ENCODE data around the gene NET1.
A peak's percentile ranks its signal among the peaks of the same experiment; 100 is the strongest.

The NET1 gene

DNA sequence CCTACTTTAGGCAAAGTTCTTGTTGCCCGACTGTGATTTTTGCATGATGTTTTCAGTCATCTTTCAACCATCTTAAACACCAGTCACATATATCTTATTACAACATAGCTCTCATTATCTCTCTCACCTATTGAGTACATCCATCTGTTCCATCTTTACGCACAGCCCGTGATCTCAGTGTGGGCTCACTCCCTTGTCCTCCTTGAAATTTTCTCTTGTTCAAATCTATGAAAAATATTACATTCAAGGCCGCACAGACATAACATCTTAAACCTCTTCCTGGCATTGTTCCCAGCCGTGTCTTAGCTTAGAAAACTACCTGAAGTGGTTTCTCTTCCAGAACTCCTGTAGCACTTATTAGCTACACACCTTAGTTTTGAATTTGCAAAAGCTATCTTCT lies 32.6 kb downstream of the NET1 start:
- DNase-seq = no peak

DNA sequence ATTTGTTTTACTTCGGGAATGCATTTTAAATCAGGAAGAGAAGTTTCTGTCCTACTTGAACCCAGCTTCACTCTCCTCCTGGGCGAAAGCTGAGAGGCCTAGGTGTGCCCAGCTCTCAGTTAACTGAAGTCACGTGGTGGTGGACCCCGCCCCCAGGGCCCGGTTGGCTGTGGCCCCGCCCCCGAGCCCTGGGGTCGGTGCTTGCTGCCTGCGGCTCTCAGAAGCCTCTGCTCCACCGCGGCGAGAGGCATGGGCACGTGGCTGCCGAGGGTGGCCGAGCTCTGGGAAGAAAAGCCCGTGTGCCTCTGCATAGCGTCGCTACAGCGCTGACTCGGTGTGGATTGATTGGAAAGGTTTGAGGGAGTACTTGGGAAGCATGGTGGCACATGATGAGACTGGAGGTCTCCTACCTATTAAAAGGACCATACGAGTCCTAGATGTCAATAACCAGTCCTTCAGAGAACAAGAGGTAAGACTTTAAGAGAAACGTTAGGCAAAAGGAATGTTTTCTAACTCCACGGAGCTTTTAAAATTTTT lies 34.1 kb downstream of the NET1 start:
- DNase-seq = peak; percentile 68

DNA sequence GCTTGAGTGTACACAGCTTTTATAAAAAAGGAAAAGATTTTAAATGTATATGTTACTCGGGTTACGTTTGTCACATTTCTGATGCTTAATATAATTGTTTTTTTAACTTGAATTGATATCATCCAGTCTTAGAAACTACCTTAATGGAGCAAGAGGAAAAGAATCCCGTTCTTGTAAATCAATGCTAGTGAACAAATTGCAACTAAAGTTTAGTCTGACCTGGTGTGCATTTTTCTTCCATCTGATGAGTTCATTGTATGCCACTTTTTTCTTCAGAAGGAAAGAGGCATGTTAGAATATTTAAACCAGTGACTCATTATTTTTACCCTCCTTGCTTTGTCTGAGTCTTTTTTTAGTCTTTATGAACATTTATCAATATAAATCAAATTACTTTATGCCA lies 34.7 kb downstream of the NET1 start:
- DNase-seq = no peak

DNA sequence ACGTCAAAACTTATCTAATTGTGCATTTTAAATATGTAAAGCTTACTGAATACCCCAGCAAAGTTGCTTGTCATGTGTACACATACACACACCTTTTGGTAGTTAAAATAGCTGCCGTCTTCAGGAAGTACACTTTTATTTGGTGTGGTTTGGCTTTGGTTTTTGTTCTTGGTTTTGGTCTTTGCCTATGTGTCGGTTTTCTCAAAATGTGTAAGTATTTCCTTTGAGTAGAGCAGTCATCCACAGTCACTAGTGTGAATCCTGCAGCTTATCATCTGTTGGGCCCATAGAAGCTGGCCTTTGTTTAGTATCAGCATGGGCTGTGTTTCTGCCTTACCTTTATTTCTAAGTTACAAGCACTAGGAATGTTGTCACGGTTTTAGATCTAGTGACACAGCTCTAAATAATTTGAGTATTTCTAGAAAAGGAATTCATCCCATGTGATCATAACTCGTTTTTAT lies 35.3 kb downstream of the NET1 start:
- DNase-seq = no peak

DNA sequence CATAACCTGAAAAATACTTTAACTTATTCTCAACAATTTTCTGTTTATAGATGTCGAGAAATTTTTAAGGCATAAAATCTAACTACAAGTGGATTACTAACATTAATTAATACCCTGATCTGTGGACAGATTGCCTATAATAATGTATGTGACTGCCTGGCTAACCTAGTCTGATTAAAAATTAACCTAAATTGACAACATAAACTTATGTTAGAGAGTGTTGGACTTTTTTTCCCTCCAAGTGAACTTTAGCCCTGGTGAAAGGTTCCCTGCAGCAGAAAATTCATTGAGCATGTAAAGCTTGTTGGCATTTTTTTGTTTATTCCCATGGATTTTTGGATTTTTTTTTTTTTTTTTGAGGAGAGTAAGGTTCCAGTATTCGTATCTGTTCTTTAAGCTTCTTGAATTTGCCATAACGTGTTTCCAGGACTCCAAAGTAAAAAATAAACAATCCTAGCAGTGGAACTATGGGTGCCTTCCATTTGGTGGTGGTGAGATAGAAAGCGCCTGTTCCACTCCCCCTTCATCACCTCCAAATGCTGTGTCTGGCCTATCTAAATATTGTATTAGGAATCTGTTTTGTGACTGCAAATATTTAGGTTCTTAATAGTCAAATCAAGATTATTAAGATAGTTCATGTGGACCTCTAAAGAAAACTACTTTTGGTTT lies 36.1 kb downstream of the NET1 start:
- no peak for DNase-seq

DNA sequence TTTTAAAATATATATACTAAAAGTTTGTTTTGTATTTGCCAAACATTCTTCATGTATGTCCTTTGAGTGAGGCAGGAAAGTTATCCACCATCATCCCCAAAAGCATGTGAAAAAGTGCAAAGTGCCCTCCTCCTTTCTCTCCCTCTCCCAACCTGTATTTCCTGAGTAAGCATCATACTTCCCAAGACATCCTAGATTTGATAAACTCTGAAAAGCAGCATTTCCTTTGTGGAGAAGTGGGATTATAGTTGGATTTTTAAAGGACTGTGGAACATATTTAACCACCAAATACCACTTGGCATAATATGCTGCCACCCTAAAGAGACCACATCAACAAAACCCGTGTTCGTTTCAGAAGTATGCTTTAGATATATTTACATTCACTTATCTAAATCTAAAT lies 36.9 kb downstream of the NET1 start:
- no peak for DNase-seq

DNA sequence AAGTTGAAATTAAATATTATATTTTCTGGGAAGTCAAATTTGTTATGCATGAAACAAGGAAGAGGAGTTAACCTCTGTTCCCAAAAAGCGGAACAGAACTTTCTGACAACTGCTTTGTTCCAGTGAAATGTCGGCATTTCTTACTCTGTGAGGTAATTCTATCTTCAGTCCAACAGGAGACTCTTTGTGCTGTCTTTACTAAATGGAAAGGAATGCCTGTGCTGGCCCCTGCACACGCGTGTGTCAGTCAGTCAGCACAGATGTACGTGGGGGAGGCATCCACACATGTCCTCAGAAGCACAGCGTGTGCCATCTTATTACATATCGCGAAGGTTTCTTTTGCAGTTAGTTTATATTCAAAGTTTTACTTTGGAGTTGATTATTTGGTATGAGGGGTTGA lies 37.5 kb downstream of the NET1 start:
- DNase-seq = no peak

DNA sequence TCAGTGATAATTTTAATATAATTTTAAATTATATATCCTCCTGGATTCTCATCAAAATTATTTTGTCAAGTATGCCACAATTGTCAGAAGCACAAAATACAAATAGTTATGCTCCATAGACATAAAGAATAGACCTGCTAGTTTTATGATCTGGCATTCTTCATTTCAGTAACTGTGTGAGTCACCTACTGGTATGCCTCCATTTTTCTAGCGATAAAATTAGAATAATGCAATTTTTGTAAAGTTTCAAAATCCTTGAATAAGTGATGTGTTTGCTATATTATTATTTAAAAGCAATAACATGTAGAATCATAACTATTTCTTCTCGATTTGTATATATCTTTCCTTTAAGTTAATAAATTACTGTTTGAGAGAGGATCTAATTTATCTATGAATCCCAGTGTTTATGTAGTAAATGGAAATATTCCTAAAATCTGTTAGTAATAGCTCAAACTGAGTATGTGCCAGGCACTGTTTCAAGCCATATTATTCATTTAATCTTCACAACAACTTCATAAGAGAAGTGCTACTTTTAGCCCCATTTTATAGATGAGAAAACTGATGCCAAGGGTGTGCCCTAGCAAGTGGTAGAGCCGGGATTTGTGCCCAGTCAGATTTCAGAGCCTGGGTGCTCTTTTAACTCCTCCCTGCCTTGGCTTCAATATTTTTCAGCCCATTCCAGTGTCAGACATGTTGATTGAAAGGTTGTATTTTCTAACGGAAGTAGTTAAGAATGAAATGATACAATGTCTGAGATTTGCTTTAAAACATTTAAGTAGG lies 38.4 kb downstream of the NET1 start:
- DNase-seq = no peak

DNA sequence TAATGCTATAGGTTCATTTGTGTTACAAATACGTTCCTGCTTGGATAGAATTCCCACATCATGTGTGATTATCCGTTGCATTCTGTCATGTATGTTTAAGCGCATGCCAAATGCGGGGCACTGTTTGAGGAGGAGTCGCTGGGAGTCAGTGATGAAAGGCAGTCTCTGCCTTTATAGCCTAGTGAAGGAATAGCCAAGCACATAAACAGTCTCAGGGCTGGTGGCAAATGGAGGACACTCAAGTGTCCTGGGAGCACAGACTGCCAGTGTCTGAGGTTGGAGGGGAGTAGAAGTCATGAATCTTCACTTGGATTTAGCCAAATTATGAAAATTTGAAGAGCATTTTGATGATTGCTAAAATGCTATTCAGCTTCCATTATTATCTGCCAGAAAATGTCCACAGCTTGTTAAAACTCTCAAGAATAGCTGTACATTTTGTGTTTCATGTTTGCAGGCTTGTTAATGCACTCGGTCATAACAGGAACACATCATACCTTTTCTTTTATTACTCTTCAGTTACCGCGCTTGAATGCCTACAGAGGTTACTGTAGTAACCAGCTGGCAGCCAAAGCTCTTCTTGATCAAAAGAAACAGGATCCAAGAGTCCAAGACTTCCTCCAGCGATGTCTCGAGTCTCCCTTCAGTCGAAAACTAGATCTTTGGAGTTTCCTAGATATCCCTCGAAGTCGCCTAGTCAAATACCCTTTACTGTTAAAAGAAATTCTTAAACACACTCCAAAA lies 41.6 kb downstream of the NET1 start:
- DNase-seq = no peak

DNA sequence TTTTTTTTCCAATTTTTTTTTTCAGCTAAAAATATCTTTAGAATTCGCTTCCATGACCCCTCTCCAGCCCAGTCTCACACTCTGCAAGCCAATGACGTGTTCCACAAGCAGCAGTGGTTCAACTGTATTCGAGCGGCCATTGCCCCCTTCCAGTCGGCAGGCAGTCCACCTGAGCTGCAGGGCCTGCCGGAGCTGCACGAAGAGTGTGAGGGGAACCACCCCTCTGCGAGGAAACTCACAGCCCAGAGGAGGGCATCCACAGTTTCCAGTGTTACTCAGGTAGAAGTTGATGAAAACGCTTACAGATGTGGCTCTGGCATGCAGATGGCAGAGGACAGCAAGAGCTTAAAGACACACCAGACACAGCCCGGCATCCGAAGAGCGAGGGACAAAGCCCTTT lies 44.2 kb downstream of the NET1 start:
- no peak for DNase-seq

DNA sequence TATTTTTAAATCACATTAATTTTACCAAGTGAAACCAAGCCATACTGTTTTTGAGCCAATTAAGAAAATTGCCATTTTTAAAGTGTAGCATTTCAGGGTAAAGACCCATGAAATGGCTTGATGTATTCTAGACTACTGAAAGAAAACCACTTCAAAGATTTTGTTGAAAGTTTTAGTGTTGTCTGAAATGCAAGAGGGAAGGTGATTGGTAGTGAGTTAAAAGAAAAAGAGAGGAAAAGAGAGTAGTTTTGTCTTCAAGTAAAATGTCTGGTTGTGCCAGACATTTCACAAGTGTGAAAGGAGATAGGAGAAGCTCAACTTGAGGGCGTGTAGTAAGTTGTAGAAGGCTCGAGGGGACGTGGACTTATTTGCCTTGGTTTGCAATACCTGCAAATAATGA lies 45.4 kb downstream of the NET1 start:
- no peak for DNase-seq

DNA sequence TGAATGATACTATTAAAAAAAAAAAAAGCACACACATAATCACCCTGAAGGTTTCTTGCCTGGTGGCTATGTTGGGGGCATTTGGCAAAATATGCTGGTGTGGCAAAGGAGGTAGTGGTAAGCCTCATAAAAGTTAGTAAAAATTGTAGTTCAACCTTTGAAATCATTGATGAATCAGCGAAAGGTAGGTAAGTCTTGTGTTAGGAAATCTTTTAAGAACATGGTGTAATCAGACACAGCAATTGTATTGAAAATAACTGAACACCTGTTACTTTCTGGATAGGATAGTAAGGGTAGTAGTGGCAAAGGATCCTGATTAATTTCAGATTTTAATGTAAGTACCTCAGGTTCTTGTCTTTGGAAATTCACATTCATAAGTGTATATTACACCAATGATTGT lies 46.1 kb downstream of the NET1 start:
- no peak for DNase-seq

DNA sequence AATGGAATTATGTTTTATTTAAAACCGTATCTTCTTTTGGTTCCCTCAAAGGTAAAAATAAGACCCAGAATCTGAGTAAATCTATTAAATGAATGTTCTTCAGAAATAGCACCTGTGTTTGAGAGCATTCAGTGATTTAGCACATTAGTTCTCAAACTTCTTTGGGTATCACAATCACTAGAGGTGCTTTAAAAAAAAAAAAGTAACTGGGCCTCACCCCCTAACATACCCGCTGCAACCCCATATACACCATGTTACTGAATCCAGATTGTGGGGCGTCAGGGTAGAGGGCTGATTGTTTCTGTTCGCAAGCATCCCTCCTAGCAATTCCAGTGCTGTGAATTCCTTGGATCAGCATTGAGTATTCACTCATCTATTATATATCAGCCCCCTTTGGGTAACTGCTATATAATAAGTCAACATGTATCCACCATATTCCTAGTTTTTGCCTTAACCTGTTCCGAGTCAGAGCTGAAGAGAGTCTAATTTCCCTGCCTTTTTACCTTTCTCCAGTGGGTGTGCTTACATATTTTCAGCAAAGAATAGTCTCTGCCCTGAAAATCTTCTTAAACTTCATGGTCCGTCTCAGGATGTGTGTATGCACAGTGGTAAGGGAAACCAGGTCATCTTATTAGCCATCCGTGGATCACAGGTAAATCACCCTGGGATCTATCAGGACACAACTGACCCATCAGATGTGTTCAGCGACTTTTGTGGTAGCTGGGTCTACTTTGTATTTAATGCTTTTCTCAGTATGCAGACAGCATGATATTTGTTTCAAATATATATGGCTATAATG lies 46.8 kb downstream of the NET1 start:
- no peak for DNase-seq

DNA sequence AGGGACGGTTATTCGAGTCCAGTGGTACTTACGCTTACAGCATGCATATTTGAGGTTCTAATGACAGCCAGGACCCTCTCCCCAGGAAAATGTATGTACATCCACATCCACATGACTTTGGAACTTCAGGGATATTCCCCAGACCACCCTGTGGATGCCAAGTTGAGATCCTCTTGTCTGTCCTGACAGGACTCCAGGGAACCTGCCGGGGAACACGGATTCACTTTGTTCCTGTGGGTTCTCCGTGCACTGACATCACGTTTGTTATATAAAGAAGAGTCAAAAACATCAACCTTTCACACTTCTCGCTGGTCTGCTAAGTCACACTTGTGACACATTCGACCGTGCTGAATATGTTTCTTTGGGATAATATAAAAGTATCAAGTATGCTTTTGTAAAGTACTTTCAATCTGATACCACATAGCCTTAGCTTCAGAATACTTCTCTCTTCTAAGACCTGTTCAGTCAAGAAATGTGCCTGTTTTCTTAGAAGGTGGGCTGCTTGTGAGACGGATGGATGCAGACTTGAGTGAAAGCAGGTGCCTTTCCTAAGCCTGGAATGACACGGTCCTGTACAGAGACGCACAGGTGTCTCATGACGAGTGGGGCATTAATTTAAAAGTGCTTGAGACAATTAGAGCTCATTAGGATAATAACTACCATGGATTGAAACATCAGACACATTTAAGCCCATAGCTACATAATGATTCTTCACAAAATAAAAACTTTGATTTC lies 48.3 kb downstream of the NET1 start:
- DNase-seq = no peak

DNA sequence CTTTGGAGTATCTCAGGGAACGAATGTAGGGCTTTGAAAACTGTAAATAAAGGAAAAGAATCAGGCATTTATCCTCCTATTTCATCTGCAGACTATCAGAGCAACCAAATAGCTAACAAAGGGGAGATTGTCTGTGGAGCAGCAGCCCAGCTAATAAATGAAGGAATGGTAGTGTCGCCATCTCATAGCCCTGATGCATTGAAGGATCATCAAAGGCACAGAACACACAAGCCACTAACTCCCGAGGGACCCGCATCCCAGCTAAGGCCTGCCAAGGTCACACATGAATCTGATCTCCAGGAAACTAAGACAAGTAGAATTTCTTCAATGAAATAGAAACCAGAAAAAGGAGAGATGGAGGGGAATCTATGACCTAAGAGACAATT lies 48.8 kb downstream of the NET1 start:
- no peak for DNase-seq

DNA sequence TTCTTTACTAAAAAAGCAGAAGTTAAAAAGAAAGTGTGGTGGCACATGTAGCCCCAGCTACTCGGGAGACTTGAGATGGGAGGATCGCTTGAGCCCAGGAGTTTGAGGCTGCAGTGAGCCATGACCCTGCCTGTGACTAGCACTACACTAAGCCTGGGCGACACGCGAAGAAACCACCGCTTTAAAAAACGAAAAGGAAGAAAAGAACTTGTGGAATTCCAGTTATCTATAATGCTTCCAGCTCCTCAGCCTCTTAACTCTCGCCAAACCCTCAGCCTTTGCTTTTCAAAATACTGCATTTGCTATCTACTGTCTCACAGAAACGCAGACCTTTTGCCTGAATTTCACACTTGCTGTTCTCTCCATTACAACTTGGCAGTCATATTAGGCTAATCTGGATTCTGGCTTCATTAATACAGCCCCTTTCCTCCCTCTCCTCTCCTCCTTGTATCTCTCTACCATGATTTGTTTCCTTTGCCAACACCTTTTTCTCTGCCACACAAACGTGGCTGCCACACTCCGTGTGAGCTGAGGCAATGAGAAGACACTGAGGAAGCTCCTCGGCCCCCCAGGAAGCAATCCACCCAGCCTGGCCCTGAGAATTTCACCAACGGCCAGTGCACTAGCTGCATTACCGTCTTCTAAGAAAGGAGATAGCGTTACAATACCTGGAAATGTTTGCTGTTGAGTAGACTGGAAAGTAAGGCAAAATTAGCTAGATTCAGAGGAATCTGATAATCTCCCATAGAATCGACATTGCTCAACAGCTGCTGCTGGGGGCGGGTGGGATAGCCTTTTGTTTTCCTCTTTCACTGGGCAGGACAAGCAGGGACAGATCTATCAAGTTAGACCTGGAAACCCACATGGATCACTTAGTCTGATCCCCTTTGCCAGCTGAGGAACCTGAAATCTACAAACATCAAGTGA lies 49.8 kb downstream of the NET1 start:
- DNase-seq = no peak

DNA sequence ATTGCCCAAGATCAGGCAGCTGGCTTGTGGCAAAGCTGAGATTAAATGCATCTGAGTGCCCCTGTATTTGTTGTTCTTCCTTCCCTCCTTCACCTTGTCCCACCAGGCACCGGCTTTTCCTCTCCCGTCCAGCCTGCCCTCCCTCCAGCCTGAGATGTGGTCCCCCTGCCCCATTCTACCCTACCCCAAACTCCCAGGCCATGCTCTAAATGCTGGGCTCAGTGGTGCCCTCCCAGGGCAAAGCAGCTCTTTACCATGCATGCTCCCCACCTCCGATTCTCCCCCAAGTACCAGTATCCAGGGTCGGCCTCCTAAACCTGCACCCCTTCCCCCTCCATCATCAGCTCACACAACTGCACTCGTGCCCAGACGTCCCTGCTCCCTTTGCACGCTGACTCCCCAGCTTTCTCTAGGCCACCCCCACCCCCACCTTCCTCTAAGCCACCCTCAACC lies 50.5 kb downstream of the NET1 start:
- DNase-seq = no peak

DNA sequence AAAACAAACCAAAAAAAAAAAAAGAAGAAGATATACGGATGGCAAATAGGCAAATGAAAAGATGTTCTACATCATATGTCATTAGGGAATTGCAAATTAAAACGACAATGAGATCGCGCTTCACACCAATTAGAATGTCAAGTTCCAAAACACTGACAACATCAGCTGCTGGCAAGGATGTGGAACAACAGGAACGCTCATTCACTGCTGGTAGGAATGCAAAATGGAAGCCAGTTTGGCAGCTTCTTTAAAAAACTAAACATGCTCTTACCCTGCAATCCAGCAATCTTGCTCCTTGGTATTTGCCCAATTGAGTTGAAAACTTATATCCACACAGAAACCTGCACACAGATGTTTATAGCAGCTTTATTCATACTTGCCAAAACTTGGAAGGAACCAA lies 52.2 kb downstream of the NET1 start:
- no peak for DNase-seq

DNA sequence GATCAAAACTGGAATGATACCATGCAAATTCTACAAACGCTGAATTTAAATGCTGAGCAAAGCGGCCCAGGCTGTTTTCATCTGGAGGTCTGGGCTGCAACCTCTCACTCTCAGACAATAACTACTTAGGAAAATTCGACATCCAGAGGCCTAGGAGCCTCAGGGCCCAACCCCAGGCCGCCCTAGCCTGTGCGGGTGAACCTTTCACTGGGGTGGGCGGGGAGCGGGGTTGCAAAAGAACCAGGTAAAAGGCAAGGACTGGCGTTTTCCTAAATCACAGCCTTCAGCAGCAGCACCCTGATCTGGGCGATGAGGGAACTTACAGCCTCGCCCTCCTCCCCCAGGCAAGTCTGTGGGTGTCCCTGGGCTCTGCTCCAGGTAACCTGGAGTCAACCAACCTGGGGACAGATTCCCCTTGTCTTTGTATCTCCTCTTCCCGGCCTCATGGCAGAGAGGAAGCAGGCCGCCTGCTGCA lies 53.7 kb downstream of the NET1 start:
- no peak for DNase-seq

DNA sequence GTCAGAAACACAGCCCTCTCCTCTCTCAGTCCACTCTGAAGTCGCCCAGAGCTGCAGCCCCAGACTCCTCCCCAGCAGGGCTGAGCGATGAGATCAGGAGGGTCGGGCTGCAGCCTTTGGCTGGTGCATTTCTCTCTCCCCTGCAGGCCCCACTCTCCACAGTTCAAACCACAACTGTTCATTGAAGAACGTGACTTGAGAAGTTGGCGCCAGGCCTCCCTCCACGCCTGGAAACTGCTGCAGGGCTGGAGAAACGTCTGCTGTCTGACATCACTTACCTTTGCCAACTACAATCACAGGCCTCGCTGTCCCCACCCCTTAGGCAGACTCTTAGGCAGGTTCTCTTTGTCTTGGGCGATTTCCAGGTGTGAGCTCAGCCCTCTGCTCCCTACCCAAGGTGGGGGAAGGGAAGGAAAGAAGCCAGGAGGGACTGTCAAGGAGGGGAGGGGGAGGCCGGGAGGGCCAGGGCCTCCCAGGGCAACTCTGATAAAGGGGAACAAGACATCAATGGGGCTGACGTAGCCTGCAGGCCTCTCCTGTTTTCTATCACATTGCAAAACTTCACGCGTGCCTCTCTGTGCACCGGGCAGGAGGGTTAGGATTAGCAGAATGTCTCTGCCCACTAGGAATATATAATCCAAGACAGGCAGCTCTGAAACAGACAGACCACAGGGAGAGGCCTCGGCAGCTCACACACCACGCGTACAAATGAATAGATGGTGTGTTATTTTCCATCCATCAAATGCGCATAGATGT lies 54.3 kb downstream of the NET1 start:
- no peak for DNase-seq
